GM21423 (cell line): ENCODE measurements around the gene TNPO3.
"Not testable (repeated sequence)": the region's sequence is repeated elsewhere in the genome, so short reads cannot be mapped to it uniquely, and the experiment has no call there.

Source experiments
- ATAC-seq: cut with Tn5 transposase; IDR thresholded peaks from one replicate; pipeline ENCODE4 v1.9.1; 2021; ENCODE audit warnings: mild to moderate bottlenecking, moderate library complexity; ENCODE audit not compliant: unreplicated experiment

Gene TNPO3

DNA sequence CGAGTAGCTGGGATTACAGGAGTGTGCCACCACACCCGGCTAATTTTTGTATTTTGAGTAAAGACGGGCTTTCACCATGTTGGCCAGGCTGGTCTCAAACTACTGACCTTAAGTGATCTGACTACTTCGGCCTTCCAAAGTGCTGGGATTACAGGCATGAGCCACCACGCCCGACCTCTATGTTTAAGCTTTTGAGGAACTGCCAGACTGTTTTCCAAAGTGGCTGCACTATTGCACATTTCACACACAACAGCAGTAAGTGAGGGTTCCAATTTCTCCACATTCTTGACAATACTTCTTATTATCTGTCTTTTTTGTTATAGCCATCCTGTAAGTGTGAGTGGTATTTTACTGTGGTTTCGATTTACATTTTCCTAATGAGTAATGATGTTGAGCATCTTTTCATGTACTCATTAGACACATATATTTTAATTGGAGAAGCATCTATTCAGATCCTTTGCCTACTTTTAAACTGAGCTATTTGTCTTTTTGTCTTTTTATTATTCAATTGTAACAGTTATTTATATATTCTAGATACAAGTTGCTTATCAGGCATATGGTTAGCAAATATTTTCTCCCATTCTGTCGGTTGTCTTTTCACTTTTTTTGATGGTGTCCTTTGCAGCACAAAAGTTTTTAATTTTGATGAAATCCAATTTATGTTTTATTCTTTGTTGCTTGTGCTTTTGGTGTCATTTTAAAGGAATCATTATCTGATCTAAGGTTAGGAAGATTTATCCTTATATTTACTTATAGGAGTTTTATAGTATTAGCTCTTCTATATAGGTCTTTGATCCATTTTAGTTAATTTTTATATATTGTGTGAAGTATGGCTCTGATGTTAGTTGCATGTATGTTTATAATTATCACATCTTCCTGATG lies 130.0 kb downstream of the TNPO3 start:
- no peak for ATAC-seq

DNA sequence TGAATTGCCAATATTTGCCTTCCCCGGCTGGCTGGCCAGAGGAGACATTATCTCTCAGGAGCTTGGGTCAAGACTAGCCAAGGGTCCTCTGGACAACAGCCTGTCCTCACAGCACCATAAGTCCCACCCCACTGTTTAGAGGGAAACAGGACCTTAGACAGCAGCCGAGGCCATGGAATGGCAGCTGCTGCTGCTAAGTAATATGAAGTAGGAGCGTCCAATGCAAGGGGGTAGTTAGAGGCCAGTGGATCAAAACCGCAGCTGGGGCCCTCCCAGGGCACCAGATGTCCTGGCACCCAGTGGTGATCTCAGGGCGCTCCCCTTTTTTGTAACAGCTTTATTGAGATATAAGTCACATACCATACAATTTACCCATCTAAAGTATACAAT lies 131.5 kb downstream of the TNPO3 start:
- ATAC-seq, result no peak

DNA sequence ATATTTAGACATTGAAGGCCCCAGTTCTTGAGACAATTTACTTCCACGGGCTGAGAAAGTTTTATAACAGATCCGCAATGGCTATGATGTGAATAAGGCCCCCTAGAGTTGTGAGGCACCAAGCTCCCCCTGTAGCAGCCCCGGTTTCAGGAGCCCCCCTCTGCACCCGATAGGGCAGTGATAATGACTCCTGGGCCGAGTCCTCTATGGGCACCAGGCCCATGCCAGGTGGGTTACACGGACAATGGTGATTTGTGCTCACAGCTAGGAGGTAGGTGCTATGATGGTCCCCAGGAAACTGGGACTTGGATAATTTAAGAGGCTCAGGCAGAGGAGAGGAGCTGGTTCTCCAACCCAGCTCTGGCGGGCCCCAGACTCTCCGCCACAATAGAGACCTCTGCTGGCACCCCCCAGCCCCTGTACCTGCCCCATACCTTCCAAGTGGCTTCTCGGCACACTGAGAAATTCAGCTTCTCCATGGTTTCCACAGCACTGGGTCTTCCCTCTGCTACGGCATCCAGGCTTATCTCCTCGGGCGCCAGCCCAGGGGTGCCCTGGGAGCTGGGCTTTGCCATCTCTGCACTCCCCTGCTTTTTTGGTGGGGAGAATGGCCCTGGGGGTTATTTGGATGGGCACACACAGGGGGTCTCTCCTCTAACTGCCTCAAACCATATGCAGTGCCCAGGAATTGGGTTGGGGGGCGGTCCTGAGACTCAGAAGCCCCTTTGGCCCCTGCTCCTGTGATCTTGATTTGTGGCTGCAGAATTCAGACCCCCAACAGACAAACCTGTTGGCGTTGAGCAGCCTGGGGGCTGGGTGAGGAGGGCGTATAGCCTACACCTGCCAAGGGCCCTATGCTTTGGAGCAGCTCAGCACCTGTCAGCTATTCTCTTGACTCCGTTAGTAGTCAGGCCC lies 132.2 kb downstream of the TNPO3 start:
- no peak for ATAC-seq

DNA sequence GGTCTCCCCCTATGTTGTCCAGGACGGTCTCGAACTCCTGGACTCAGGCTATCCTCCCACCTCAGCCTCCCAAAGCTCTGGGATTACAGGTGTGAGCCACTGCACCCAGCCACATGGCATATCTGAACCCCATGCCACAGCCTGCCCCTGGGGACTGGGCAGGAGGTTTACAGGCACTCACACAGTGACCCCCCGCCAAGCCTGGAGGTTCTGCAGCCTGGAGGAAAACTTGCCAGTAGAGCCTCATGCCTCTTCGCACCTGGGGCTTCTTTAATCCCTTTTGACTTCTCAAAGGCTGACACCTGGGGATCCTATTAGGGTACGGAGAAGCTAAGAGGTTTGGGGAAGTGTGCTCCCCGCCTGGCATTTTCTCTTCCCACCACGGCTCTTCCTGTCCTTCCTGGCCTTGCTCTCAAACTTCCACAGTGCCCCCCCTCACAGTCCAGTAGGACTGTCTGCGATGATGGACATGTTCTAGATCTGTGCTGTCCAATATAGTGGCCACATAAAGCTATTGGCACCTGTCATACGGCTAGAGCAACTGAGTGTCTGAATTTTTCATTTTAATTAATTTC lies 133.0 kb downstream of the TNPO3 start:
- ATAC-seq, result no peak

- no peak for ATAC-seq
Observed at GRCh38 chr7:128920913-128921582, 133.9 kb downstream of the TNPO3 start.

DNA sequence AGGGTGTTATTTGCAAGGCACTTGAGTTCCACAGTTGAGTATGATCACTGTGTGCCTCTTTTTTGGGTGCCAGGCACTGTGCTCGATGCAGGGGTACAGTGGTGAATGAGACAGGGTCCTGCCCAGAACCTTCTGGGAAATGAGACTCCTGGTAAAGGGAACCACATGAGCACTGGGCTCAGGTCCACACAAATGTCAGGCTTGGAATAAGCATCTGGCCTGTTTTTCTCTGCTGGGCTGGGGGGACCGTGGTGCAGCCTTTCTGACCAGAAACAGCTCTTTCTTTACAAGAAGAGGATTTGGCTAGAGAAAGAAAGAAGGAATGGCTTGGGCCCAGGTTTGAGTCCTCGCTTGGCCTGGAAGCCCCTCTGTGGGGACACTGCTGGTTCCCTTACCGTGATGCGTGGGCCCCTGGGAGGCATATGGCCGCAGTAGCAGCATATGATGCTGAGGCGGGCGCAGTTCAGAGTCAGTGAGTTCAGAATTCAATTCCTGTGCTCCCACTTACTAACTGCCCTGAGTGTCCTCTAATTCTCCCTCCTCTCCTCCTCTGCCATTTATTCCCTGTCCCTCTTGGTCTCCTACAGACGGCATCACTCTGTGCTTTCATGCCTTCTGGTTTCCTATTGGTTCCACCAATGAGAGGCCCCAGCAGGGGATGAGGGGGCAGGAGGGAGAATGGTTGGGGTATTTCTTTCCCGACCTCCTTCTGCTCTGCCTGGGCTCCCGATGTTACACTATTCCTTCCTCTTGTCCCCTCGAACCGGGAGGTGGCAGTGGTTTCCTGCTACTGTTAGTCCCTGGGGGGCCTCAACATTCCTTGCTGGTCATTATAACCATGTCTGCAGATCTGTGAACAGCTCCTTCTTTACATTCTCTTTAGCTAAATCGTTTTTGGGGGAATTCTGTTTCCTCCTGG lies 134.8 kb downstream of the TNPO3 start:
- no peak for ATAC-seq

GRCh38 chr7:128919241-128919640 lies 135.7 kb downstream of the TNPO3 start:
- ATAC-seq, result no peak

- no peak for ATAC-seq
Observed at GRCh38 chr7:128918016-128918665, 136.8 kb downstream of the TNPO3 start.

GRCh38 chr7:128917122-128917521 lies 137.8 kb downstream of the TNPO3 start:
- ATAC-seq, result no peak

GRCh38 chr7:128916643-128916915 lies 138.3 kb downstream of the TNPO3 start:
- no peak for ATAC-seq

- ATAC-seq, result no peak
Observed at GRCh38 chr7:128915841-128916642, 138.9 kb downstream of the TNPO3 start.

DNA sequence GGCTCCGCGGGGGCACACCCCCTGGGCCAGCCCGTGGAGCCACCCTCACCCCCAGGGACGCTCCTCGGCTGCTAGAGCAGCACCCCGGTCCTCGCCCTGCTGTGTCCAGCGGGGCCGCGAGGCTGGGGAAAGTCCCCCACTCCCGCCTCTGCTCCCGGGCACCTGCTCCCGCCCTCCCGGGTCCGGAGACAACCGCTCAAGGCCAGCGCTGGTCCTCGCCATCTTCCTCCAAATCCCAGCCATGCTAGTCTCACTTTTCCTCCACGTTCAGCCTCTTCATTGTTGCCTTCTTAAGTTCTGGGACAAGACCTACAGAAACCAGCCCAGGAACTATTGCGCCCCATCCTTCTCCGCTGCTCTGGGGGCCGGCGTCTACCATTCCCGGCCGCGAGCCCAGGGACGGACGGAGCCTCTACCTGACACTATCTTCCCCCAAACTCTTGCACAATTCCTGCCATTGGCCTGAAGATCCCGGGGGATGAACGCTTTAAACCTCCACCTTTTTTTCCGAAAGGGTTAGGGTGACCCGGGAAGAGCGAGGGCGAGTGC lies 139.6 kb downstream of the TNPO3 start:
- peak; percentile 2 for ATAC-seq

DNA sequence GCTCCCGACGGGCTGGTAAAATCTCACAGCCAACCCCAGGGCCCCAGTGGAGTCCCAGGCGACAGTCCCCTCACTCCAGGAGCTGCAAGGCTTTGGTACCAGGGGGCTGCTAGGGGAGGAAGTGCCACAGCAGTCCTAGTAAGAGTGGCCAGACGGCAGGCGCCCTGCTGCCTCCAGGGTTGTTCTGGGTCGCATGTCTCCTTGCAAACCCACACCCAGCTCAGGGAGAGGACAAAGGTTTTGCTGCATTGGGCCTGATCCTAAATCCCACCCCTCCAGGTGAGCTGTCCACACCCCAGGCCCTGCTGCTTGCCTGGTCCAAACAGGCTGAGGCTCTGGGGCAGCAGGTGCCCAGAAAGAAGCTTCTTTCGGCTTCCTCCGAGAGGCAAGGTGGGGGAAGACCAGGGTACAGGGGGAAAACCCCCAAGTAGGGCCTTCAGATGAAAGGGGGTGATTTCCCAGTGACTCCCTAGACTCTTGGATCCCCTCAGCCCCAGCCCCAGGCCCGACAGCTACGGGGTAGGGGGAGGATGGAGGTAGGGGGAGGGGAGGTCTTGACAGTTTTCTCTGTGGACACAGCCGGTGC lies 140.3 kb downstream of the TNPO3 start:
- peak; percentile 38 for ATAC-seq

DNA sequence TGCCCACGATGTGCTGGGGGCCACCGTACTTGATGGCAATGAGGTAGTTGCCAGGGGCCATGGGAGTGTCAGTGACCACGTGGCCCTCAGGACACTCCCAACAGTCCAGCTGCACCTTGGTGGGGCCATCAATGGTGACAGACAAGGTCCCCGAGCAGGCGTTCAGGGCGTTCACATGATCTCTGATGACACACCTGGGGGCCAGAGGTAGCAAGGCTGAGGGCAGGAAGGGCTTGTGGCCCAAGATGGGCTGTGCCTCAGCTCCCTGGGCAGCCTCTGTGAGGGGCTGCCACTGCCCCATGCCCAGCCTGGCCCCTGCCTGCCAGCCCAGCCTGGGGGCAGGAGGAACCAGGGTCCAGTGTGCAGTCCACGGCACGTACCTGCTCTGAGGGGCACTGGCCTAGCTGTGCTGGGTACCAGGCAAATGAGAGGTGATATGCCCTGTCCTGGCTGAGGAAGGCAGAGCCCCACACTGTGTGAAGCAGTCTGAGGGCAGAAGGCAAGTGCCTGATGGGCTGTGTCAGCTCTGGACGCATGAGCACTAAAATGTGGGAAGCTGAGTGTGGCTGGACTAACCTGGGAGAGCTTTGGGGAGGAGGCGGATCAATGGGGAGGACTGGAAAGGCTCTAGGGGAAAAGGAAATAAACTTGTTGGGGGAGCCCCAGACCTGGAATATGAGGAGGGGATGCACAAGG lies 140.9 kb downstream of the TNPO3 start:
- no peak for ATAC-seq

- ATAC-seq, result not testable (repeated sequence)
Observed at GRCh38 chr7:128912709-128913495, 142.0 kb downstream of the TNPO3 start.

- no peak for ATAC-seq
Observed at GRCh38 chr7:128912281-128912680, 142.6 kb downstream of the TNPO3 start.
